GM12878 (cell line): ENCODE data around the gene CCDC88A. TPM values are rescaled to one million over a fixed set of nuclear protein-coding genes. Genes with fewer than 3 reads are reported as not detected.

Experiments used
- ATAC-seq: fragments of 200-7000 bp; cut with Tn5 transposase; 3 replicates; pipeline ENCODE4 v1.9.1; 2020; ENCODE audit warnings: mild to moderate bottlenecking, moderate library complexity
- BruUV-seq: library from RNA; stranded (reverse); fragments of 400-500 nt; replicated peaks from 2 replicates; lab custom pipeline; 2021; lab: Mats Ljungman, UMichigan
- CTCF ChIA-PET: fragments of 300-600 bp; sonication (Branson Sonifier 250); formaldehyde crosslinking; extraction: SDS; loops from one replicate; lab custom pipeline; 2021; ENCODE audit warnings: inconsistent platforms; lab: Yijun Ruan, JAX
- POLR2A ChIA-PET: fragments of 350-600 bp; formaldehyde crosslinking; extraction: SDS; loops from one replicate; lab custom pipeline; 2021; ENCODE audit warnings: inconsistent platforms; lab: Charles Lee
- RAD21 ChIA-PET: fragments of 300-600 bp; sonication (Branson Sonifier 250); formaldehyde crosslinking; loops from one replicate; lab custom pipeline; 2023; ENCODE audit warnings: antibody characterized with exemption; ENCODE audit not compliant: unreplicated experiment; lab: Charles Lee
- SMC1A ChIA-PET: fragments of 300-600 bp; sonication (Branson Sonifier 250); formaldehyde crosslinking; loops from one replicate; lab custom pipeline; 2023; ENCODE audit not compliant: unreplicated experiment, uncharacterized antibody; lab: Charles Lee
- DNase-seq: peaks from one replicate; pipeline ENCODE4 v3.0.0-alpha.2; 2011; ENCODE audit warnings: low read depth, low spot score
- FAIRE-seq: peaks from 3 replicates; lab custom pipeline; 2011; peaks lifted over from hg19 to GRCh38; lab: Jason Lieb, UNC
- H2AFZ ChIP-seq: 2 replicates; pipeline ENCODE4 v1.6.0; 2011; ENCODE audit warnings: low read depth, low read length, control low read depth; ENCODE audit not compliant: control insufficient read depth
- H3K27ac ChIP-seq: 2 replicates; pipeline ENCODE4 v1.5.1; 2011; ENCODE audit warnings: control low read depth; ENCODE audit not compliant: control insufficient read depth, insufficient read depth
- H3K27me3 ChIP-seq, 2 experiments: replicated peaks in 1 of 2; 2 replicates each; pipeline versions ENCODE4 v1.6.0 to v1.6.1; 2011; ENCODE audit warnings: low read length in 1 of 2; ENCODE audit not compliant: control insufficient read depth in 2 of 2, insufficient read depth in 2 of 2
- H3K36me3 ChIP-seq, 2 experiments: 2 replicates each; pipeline ENCODE4 v1.5.1; 2011; ENCODE audit warnings: low read length in 1 of 2; ENCODE audit not compliant: control insufficient read depth in 2 of 2, insufficient read depth in 2 of 2
- H3K4me1 ChIP-seq: 2 replicates; pipeline ENCODE4 v1.6.1; 2011; ENCODE audit warnings: mild to moderate bottlenecking, low read length, moderate library complexity, mixed read lengths; ENCODE audit not compliant: control insufficient read depth, insufficient read depth
- H3K4me2 ChIP-seq: 2 replicates; pipeline ENCODE4 v1.6.0; 2011; ENCODE audit warnings: control low read depth; ENCODE audit not compliant: control insufficient read depth, insufficient read depth
- H3K4me3 ChIP-seq: fragments of 200-600 bp; sonication (generic); 2 replicates; pipeline ENCODE4 v1.5.1; 2016
- H3K79me2 ChIP-seq: 2 replicates; pipeline ENCODE4 v1.6.0; 2011; ENCODE audit warnings: low read length; ENCODE audit not compliant: control insufficient read depth, insufficient read depth
- H3K9ac ChIP-seq: 2 replicates; pipeline ENCODE4 v1.8.0; 2011; ENCODE audit warnings: low read length, control low read depth, mixed read lengths; ENCODE audit not compliant: control insufficient read depth, insufficient read depth
- H3K9me3 ChIP-seq: replicated peaks from 3 replicates; pipeline ENCODE4 v1.5.1; 2011; ENCODE audit warnings: mild to moderate bottlenecking, low read length; ENCODE audit not compliant: control insufficient read depth, insufficient read depth
- H4K20me1 ChIP-seq: 2 replicates; pipeline ENCODE4 v1.6.0; 2011; ENCODE audit not compliant: control insufficient read depth, insufficient read depth
- BHLHE40 ChIP-seq, 2 experiments: fragments of 450-650 bp in 1 of 2; IDR thresholded peaks; 2 replicates each; pipeline ENCODE4 v1.6.1; 2011 to 2017; ENCODE audit warnings: low read depth in 2 of 2, borderline replicate concordance in 1 of 2, improper control_type of control experiment in 1 of 2, low read length in 1 of 2, mild to moderate bottlenecking in 1 of 2
- SMARCA5 ChIP-seq: fragments of 450-650 bp; IDR thresholded peaks from 2 replicates; pipeline ENCODE4 v1.6.1; 2017; ENCODE audit warnings: mild to moderate bottlenecking
- TCF12 ChIP-seq: IDR thresholded peaks from 2 replicates; pipeline ENCODE4 v1.6.1; 2011; ENCODE audit warnings: low read depth, mild to moderate bottlenecking, low read length
- USF2 ChIP-seq: IDR thresholded peaks from 2 replicates; pipeline ENCODE4 v1.6.1; 2011; ENCODE audit warnings: low read depth, low read length, improper control_type of control experiment, borderline replicate concordance
- WGBS: methylation state at CpG from one replicate; pipeline ENCODE4 v1.1.6; 2016; ENCODE audit warnings: low lambda C conversion rate; ENCODE audit not compliant: insufficient replicate concordance, insufficient coverage; ENCODE audit errors: missing lambda C conversion rate; 5-methylcytosine and 5-hydroxymethylcytosine counted together
- in situ Hi-C: fragments of 300-500 bp; cut with MboI; formaldehyde crosslinking; loops from 9 replicates; pipeline ENCODE4 v1.14.3; 2018; ENCODE audit warnings: mixed read lengths
- intact Hi-C: fragments of 100-400 bp; cut with micrococcal nuclease; formaldehyde crosslinking; loops from one replicate; pipeline ENCODE4 v1.14.2; 2022; ENCODE audit not compliant: unreplicated experiment
- polyA plus RNA-seq, 11 experiments: library from polyadenylated mRNA; depleted of rRNA in 4 of 11; unstranded in 6 of 11; stranded (reverse) in 5 of 11; fragments of >200 nt; fragmentation: Nextera tagmentation in 4 of 11; fragmentation: Illumina TruSeq in 1 of 11; extraction: Ambion mirVana in 4 of 11; extraction: Trizol in 1 of 11; gene quantifications; 1 replicate in 1 of 11; 2 replicates in 10 of 11; pipeline versions ENCODE4 v1.2.1 to v1.2.3, GENCODE V29; 2011 to 2016; ENCODE audit warnings: inconsistent platforms in 2 of 11, missing spikeins in 2 of 11, low read depth in 1 of 11
- total RNA-seq, 4 experiments: library from RNA; depleted of rRNA in 3 of 4; stranded (reverse); fragments of >200 nt in 3 of 4; fragmentation: Illumina TruSeq in 1 of 4; extraction: Trizol in 1 of 4; gene quantifications; 2 replicates each; pipeline versions ENCODE4 v1.2.1 to v1.2.3, GENCODE V29; 2013 to 2021

The CCDC88A gene
- total and polyA plus RNA-seq, 10 of the 15 experiments (the other 5 are each of a cell fraction or from before 2014, with no cell fraction given) = 1.8 to 71.6 (median 45.9) TPM

- Histone ChIP-seq H3K9ac (no peak overlapping the region), H4K20me1 (no peaks in the 10 kb centered on the region), H3K27me3 (no peaks in the 10 kb centered on the region), H3K4me1 (no peaks in the 10 kb centered on the region), H3K9me3 (no peaks in the 10 kb centered on the region), H3K36me3 (no peaks in the 10 kb centered on the region), H3K4me3 (no peak overlapping the region), H3K4me2 (no peak overlapping the region), H3K79me2 (no peaks in the 10 kb centered on the region), H3K27ac (no peak overlapping the region), H2AFZ (no peak overlapping the region)
- no peak for FAIRE-seq
- ATAC-seq = no peak
- no peak for DNase-seq
- RAD21 ChIA-PET = no interaction called here
- in situ Hi-C loops = no loop called here
- POLR2A ChIA-PET = no interaction called here
- TF ChIP-seq BHLHE40 (IDR thresholded peaks at IDR 0.05; ENCODE audit: borderline replicate concordance in 1 of 2, low read depth in 2 of 2, low read length in 1 of 2) (no peak), TCF12 (no peak), USF2 (no peak), SMARCA5 (no peak)
- no TSS peak for BruUV-seq
- intact Hi-C loops = no loop called here
- SMC1A ChIA-PET = interaction anchor here (0.6 to 1.4 kb wide), 2 partner anchors 127 to 561 kb away, joined by 3 to 4 read pairs; no protein-coding TSS in a partner anchor
- WGBS = 32% methylated on average over 8 of the region's 8 CpGs
- CTCF ChIA-PET = interaction anchor here (0.6 kb wide), 1 partner anchor 151 kb away, joined by 3 read pairs; no protein-coding TSS in a partner anchor
Observed at GRCh38 chr2:55438391-55439100, 18.9 kb upstream of the CCDC88A start.
